H9 (cell line): ENCODE results near the gene LRRC63. TPM values are rescaled to one million over a fixed set of nuclear protein-coding genes. Genes with fewer than 3 reads are reported as not detected.

Experiments used
- DNase-seq: peaks from one replicate; pipeline ENCODE4 v3.0.0-alpha.2; 2017
- H2AFZ ChIP-seq: one replicate; pipeline ENCODE4 v1.6.1; 2013; ENCODE audit warnings: mild to moderate bottlenecking, low read length, control low read depth, moderate library complexity
- H2AK5ac ChIP-seq: 2 replicates; pipeline ENCODE4 v1.6.1; 2013; ENCODE audit warnings: low read length, control low read depth, mixed read lengths; ENCODE audit not compliant: insufficient read length
- H2BK120ac ChIP-seq: one replicate; pipeline ENCODE4 v1.6.1; 2013; ENCODE audit warnings: low read depth, mild to moderate bottlenecking, low read length, control low read depth, inconsistent platforms; ENCODE audit not compliant: poor library complexity, severe bottlenecking
- H2BK12ac ChIP-seq: 2 replicates; pipeline ENCODE4 v1.6.1; 2013; ENCODE audit warnings: low read length, control low read depth, mixed read lengths, low read depth; ENCODE audit not compliant: insufficient read length
- H2BK15ac ChIP-seq: 2 replicates; pipeline ENCODE4 v1.6.1; 2013; ENCODE audit warnings: low read depth, low read length, control low read depth
- H2BK20ac ChIP-seq: one replicate; pipeline ENCODE4 v1.6.1; 2013; ENCODE audit warnings: low read depth, mild to moderate bottlenecking, low read length, control low read depth, inconsistent platforms; ENCODE audit not compliant: poor library complexity, severe bottlenecking
- H2BK5ac ChIP-seq: 2 replicates; pipeline ENCODE4 v1.6.1; 2013; ENCODE audit warnings: low read length, control low read depth, mixed read lengths; ENCODE audit not compliant: insufficient read length
- H3K14ac ChIP-seq: 2 replicates; pipeline ENCODE4 v1.6.1; 2013; ENCODE audit warnings: low read length, control low read depth; ENCODE audit not compliant: insufficient read depth
- H3K18ac ChIP-seq: 2 replicates; pipeline ENCODE4 v1.6.1; 2013; ENCODE audit warnings: low read depth, mild to moderate bottlenecking, mixed read lengths, low read length, control low read depth; ENCODE audit not compliant: insufficient read length
- H3K23ac ChIP-seq: 2 replicates; pipeline ENCODE4 v1.6.1; 2013; ENCODE audit warnings: low read length, control low read depth, mixed read lengths, low read depth; ENCODE audit not compliant: insufficient read length
- H3K23me2 ChIP-seq: 2 replicates; pipeline ENCODE4 v1.6.1; 2013; ENCODE audit warnings: low read depth, mild to moderate bottlenecking, mixed read lengths, low read length, control low read depth; ENCODE audit not compliant: insufficient read length, poor library complexity, severe bottlenecking
- H3K27ac ChIP-seq: 2 replicates; pipeline ENCODE4 v1.5.1; 2013; ENCODE audit warnings: low read length, control low read depth, mixed read lengths, low read depth; ENCODE audit not compliant: insufficient read length
- H3K27me3 ChIP-seq: 2 replicates; pipeline ENCODE4 v1.6.1; 2013; ENCODE audit warnings: low read length, control low read depth, inconsistent platforms; ENCODE audit not compliant: insufficient read depth
- H3K4ac ChIP-seq: 2 replicates; pipeline ENCODE4 v1.6.1; 2013; ENCODE audit warnings: low read depth, mild to moderate bottlenecking, control low read depth, inconsistent platforms, low read length, moderate library complexity
- H3K4me1 ChIP-seq: 2 replicates; pipeline ENCODE4 v1.6.1; 2013; ENCODE audit warnings: low read length, control low read depth, inconsistent platforms; ENCODE audit not compliant: insufficient read depth
- H3K4me2 ChIP-seq: 2 replicates; pipeline ENCODE4 v1.6.1; 2013; ENCODE audit warnings: low read length, control low read depth, mixed read lengths; ENCODE audit not compliant: insufficient read length, insufficient read depth
- H3K56ac ChIP-seq: 2 replicates; pipeline ENCODE4 v1.6.1; 2013; ENCODE audit warnings: low read depth, mild to moderate bottlenecking, mixed read lengths, low read length, control low read depth; ENCODE audit not compliant: insufficient read length
- H3K79me1 ChIP-seq: 2 replicates; pipeline ENCODE4 v1.6.1; 2013; ENCODE audit warnings: low read depth, mild to moderate bottlenecking, moderate library complexity, low read length, control low read depth, inconsistent platforms; ENCODE audit not compliant: insufficient read depth, poor library complexity, severe bottlenecking
- H3K79me2 ChIP-seq: 2 replicates; pipeline ENCODE4 v1.6.1; 2013; ENCODE audit warnings: low read length, control low read depth, inconsistent platforms; ENCODE audit not compliant: insufficient read depth
- H3K9ac ChIP-seq: 2 replicates; pipeline ENCODE4 v1.6.1; 2013; ENCODE audit warnings: low read length, control low read depth, mixed read lengths; ENCODE audit not compliant: insufficient read length; ENCODE audit errors: extremely low read depth
- H3K9me3 ChIP-seq: one replicate; pipeline ENCODE4 v1.6.1; 2013; ENCODE audit warnings: low read depth, low read length, inconsistent platforms; ENCODE audit not compliant: control insufficient read depth
- H3T11ph ChIP-seq: one replicate; pipeline ENCODE4 v1.6.1; 2013; ENCODE audit warnings: mild to moderate bottlenecking, low read length, control low read depth, inconsistent platforms
- H4K20me1 ChIP-seq: one replicate; pipeline ENCODE4 v1.6.1; 2013; ENCODE audit not compliant: control insufficient read depth, insufficient read length, insufficient read depth
- H4K5ac ChIP-seq: 2 replicates; pipeline ENCODE4 v1.6.1; 2013; ENCODE audit warnings: low read depth, mild to moderate bottlenecking, mixed read lengths, low read length, control low read depth; ENCODE audit not compliant: insufficient read length
- H4K8ac ChIP-seq: replicated peaks from 2 replicates; pipeline ENCODE4 v1.6.1; 2013; ENCODE audit warnings: low read length, control low read depth, mixed read lengths, low read depth; ENCODE audit not compliant: insufficient read length
- H4K91ac ChIP-seq: 2 replicates; pipeline ENCODE4 v1.6.1; 2013; ENCODE audit warnings: low read depth, mild to moderate bottlenecking, moderate library complexity, mixed read lengths, low read length, control low read depth; ENCODE audit not compliant: insufficient read length
- H3K27ac Mint-ChIP-seq, 3 experiments: 2 replicates in 2 of 3; 3 replicates in 1 of 3; pipeline ENCODE4 v1.8.0; 2020 to 2021; ENCODE audit warnings: mixed read lengths in 3 of 3, mild to moderate bottlenecking in 1 of 3, moderate library complexity in 1 of 3
- H3K27me3 Mint-ChIP-seq: 2 replicates; pipeline ENCODE4 v1.8.0; 2021; ENCODE audit warnings: low read depth, mild to moderate bottlenecking, moderate library complexity, mixed read lengths
- H3K36me3 Mint-ChIP-seq, 3 experiments: 2 replicates in 2 of 3; 3 replicates in 1 of 3; pipeline ENCODE4 v1.8.0; 2020 to 2021; ENCODE audit warnings: low read depth in 3 of 3, mixed read lengths in 3 of 3; ENCODE audit not compliant: insufficient read depth in 1 of 3
- H3K4me1 Mint-ChIP-seq, 2 experiments: 2 replicates each; pipeline ENCODE4 v1.8.0; 2020; ENCODE audit warnings: mixed read lengths in 2 of 2
- H3K4me3 Mint-ChIP-seq, 2 experiments: 2 replicates in 1 of 2; 3 replicates in 1 of 2; pipeline ENCODE4 v1.8.0; 2020 to 2021; ENCODE audit warnings: mild to moderate bottlenecking in 2 of 2, mixed read lengths in 2 of 2, moderate library complexity in 1 of 2
- H3K9me3 Mint-ChIP-seq, 2 experiments: 2 replicates in 1 of 2; 3 replicates in 1 of 2; pipeline ENCODE4 v1.8.0; 2020; ENCODE audit warnings: mild to moderate bottlenecking in 2 of 2, mixed read lengths in 2 of 2, moderate library complexity in 1 of 2
- CTCF ChIP-seq: fragments of 200-600 bp; sonication (generic); conservative IDR thresholded peaks from 3 replicates; pipeline ENCODE4 v1.8.0; 2021; ENCODE audit warnings: antibody characterized with exemption, mild to moderate bottlenecking
- WGBS: extraction: QIAGEN DNeasy Blood & Tissue Kit; methylation state at CpG from one replicate; pipeline ENCODE4 v1.1.7; 2013; ENCODE audit warnings: missing lambda C conversion rate, low lambda C conversion rate, mixed read lengths; ENCODE audit not compliant: insufficient read length; ENCODE audit errors: extremely low coverage; 5-methylcytosine and 5-hydroxymethylcytosine counted together
- total RNA-seq: library from RNA; stranded (reverse); gene quantifications from 2 replicates; pipeline ENCODE4 v1.2.1, GENCODE V29; 2021

Gene LRRC63
- total RNA-seq, 1 experiment from 2014 or later: not detected

GRCh38 chr13:46324976-46325375 lies 113.2 kb downstream of the LRRC63 start:
- no peak overlapping the region for H2AK5ac ChIP-seq
- no peak overlapping the region for H3K27ac ChIP-seq
- no peak for DNase-seq
- no peak overlapping the region for H2BK20ac ChIP-seq
- Mint-ChIP-seq H3K4me1 (peaks cover 0 to 6% of the 10 kb centered on the region in 2 experiments; a peak in 2 of 4 replicates), H3K36me3 (no peaks in the 10 kb centered on the region), H3K27me3 (peaks cover 4% of the 10 kb centered on the region), H3K9me3 (no peaks in the 10 kb centered on the region), H3K4me3 (no peak overlapping the region), H3K27ac (no peak overlapping the region)
- no peak overlapping the region for H3K18ac ChIP-seq
- H4K91ac ChIP-seq: no peak overlapping the region
- no peak overlapping the region for H3K4ac ChIP-seq
- no peak overlapping the region for H3K14ac ChIP-seq
- H3K9me3 ChIP-seq: no peaks in the 10 kb centered on the region
- no CpG with 5 or more reads among the region's 5 CpGs for WGBS
- H2BK15ac ChIP-seq: no peak overlapping the region
- H3K56ac ChIP-seq: no peak overlapping the region
- H3K23me2 ChIP-seq: no peaks in the 10 kb centered on the region
- H3T11ph ChIP-seq: no peak overlapping the region
- H4K8ac ChIP-seq: no peak overlapping the region
- H3K79me2 ChIP-seq: no peaks in the 10 kb centered on the region
- no peak overlapping the region for H3K4me2 ChIP-seq
- no peaks in the 10 kb centered on the region for H4K20me1 ChIP-seq
- no peak overlapping the region for H3K9ac ChIP-seq
- H3K79me1 ChIP-seq: no peaks in the 10 kb centered on the region
- no peak overlapping the region for H2BK120ac ChIP-seq
- H4K5ac ChIP-seq: no peak overlapping the region
- H3K4me1 ChIP-seq: no peaks in the 10 kb centered on the region
- no peaks in the 10 kb centered on the region for H3K27me3 ChIP-seq
- no peak overlapping the region for H3K23ac ChIP-seq
- H2BK12ac ChIP-seq: no peak overlapping the region
- H2BK5ac ChIP-seq: no peak overlapping the region
- TF ChIP-seq CTCF: no peak
- no peak overlapping the region for H2AFZ ChIP-seq

Other genes with a start within 250 kb of the LRRC63 start
- gene ZC3H13, start 159.2 kb upstream of the LRRC63 start, total RNA-seq: 57.8 and 61.9 TPM in 2 replicates
- not detected in 2 replicates for gene CPB2, start 106.9 kb upstream of the LRRC63 start, total RNA-seq
- gene LCP1, start 29.8 kb upstream of the LRRC63 start, total RNA-seq: 0.81 and 1.1 TPM in 2 replicates
- 0.94 and 1.4 TPM in 2 replicates for gene RUBCNL, start 175.3 kb downstream of the LRRC63 start, total RNA-seq